NCI-H748 (cell line): ENCODE results near the gene TMEM92.
A peak's percentile ranks its signal among the peaks of the same experiment; 100 is the strongest.

Experiments used
- DNase-seq: peaks from one replicate; lab custom pipeline; 2025; ENCODE audit not compliant: unreplicated experiment; lab: John Stamatoyannopoulos, UW

TMEM92 gene

DNA sequence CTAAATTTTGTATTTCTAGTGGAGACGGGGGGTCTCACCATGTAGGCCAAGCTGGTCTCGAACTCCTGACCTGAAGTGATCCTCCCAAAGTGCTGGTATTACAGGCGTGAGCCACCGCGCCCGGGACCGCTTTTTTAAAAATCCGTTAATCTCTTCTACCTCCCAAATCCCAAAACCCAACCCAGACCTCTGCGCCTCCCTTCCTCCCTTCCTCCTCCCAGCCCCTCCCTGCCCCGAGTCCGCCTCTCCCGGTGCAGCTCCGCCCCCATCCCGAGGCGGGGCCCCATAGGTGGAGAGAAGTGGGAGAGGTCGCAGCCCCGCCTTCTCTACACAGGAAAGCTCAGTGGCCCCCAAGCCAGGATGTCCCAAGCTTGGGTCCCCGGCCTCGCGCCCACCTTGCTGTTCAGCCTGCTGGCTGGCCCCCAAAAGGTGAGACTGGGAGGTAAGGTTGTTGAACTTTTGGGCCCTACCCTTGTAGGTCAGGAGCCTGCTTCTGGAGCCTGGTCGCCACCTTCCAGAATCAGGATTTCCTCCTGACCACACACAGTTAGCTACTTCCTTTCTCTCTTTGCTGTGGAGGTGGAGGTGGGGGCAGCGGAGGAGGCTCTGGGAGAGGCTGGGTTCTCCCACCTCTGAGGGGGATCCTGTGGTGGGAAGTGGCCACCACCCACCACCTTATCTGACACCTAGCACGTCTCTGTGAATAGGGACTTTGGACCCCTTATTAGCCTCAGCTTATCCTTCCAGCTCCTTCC lies at the start of gene TMEM92:
Gene TMEM92, plus strand, starts transcription at position 325 of the 755 bp plus-strand sequence. Its CDS starts 36 bp downstream, at position 361.
- DNase-seq, result peak; percentile 10

DNA sequence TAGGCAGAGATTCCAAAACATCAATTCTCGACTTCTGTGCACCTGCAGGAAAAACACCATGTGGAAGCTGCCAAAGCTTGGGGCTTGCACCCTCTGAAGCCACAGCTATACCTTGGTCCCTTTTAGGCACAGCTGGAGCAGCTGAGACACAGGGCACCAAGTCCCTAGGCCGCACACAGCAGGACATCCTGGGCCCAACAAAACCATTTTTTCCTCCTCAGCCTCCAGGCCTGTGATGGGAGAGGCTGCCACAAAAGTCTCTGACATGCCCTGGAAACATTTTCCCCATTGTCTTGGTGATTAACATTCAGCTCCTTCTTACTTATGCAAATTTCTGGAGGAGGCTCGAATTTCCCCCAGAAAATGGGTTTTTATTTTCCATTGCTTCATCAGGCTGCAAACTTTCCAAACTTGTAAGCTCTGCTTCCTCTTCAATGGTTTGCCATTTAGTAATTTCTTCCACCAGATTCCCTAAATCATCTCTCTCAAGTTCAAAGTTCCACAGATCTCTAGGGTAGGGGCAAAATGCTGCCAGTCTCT lies 48.5 kb upstream of the TMEM92 start:
- DNase-seq, result no peak

DNA sequence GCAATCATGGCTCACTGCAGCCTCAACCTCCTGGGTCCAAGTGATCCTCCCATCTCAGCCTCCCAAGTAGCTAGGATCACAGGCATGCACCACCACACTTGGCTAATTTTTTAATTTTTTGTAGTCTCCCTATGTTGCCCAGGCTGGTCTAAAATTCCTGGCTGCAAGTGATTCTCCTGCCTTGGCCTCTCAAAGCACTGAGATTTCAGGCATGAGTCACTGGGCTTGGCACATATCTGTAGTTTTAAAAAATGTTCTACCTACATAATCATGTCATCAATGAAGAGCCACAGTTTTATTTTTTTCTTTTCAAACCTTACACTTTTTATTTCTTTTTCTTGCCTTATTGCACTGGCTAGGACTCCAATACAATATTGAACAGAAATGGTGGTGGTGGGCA lies 39.7 kb upstream of the TMEM92 start:
- no peak for DNase-seq

DNA sequence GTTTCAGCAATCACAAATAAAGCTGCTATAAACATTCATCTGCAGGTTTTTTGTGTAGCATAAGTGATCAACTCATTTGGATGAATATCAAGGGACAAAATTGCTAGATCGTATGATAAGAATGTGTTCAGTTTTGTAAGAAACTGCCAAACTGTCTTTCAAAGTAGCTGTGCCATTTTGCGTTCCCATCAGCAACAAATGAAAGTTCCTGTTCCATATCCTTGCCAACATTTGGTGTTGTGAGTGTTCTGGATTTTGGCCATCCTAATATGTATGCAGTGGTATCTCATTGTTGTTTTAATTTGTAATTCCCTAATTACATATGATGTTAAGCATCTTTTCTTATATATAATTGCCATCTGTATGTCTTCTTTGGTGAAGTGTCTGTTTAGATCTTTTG lies 36.4 kb upstream of the TMEM92 start:
- no peak for DNase-seq

DNA sequence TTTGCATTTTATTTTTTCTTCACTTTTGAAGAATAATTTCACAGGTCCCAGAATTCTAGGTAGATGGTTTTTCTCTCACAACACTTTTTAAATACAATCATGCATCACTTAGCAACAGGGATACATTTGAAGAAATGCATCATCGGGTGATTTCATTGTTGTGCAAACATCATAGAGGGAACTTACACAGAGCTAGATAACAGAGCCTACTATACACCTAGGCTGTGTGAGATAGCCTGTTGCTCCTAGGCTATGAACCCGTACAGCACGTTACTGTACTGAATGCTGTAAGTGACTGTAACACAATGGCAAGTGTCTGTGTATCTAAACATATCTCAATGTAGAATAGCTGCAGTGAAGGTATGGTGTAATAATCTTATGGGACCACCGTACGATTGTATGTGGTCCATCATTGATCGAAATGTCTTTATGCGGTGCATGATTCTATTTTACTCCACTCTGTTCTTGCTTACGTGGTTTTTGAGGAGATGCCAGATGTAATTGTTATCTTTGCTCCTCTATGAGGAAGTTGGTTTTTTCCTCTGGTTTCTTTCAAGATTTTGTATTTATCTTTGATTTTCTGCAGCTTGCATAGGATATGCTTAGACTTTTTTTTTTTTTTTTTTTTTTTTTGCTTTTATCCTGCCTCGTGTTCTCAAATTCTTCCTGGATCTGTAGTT lies 35.5 kb upstream of the TMEM92 start:
- no peak for DNase-seq

DNA sequence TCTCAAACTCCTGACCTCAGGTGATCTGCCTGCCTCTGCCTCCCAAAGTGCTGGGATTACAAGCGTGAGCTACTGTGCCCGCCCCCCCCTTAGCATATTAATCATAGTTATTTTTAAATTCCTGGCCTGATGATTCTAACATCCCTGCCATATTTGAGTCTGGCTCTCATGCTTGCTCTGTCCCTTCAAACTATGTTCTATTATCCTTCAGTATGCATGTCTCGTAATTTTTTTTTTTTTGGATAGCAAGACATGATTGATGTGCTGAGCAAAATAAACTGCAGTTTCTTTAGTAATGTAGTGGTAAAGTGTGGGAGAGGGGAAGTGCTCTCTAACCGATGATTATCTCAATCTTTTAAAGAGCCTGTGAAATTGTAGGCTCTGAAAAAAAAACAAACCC lies 34.3 kb upstream of the TMEM92 start:
- no peak for DNase-seq

DNA sequence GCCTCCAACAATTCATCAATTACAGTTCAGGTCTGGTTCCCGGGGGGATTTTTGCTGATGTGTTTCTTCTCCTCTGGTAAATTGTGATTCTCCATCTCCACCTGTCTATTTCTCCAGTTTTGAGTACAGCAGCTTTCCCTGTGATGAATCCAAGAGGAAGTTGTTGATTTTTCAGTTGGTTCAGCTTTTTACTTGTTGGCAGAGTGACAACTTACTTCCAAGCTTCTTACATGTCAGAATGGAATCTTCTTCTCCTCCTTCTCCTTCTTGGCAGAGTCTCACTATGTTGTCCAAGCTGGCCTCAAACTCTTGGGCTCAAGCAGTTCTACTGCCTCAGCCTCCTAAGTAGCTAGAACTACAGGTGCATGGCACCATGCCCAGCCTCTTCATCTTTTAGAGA lies 33.4 kb upstream of the TMEM92 start:
- no peak for DNase-seq

DNA sequence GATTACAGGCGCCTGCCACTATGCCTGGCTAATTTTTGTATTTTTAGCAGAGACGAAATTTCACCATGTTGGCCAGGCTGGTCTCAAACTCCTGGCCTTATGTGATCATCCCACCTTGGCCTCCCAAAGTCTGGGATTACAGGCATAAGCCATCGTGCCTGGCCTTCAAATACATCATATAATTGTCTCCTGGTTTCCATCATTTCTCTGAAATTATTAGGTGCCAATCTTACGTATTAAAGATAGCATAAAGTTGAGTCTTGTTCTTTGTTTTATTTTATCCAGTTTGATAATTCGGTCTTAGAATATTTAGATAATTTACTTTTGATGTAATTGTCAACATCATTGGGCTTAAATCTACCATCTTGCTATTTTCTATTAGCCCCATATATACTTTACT lies 32.8 kb upstream of the TMEM92 start:
- no peak for DNase-seq

DNA sequence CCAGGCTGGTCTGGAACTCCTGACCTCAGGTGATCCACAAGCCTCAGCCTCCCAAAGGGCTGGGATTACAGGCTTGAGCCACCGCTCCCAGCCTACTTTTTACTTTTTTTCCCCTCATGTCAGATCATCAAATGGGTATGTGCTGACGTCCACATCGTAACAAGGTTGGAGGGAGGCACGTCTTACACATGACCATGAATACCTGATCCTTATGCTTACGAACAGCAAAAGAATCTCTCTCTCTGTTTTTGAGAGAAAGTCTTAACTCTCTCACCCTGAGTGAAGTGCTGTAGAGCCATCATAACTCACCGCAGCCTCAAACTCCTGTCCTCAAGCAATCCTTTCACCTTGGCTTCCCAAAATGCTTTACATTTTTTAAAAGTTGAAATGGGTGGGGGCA lies 29.5 kb upstream of the TMEM92 start:
- DNase-seq, result no peak

DNA sequence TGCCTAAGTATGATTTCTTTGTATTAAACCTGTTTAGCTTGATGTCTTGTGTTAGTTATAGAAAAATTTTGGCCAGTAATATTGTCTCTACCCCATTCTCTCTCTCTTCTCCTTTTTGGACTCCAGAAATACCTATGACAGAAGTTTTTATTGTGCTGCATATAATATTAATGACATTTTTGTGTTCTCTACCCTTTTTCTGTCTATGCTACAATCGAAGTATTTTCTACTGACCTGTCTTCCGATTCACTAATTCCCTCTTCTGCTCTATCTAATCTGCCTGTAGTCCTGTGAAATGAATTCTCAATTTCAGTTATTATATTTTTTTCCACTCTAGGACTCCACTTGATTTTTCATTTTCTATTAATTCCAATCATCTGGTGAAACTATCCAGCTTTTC lies 26.0 kb upstream of the TMEM92 start:
- no peak for DNase-seq

DNA sequence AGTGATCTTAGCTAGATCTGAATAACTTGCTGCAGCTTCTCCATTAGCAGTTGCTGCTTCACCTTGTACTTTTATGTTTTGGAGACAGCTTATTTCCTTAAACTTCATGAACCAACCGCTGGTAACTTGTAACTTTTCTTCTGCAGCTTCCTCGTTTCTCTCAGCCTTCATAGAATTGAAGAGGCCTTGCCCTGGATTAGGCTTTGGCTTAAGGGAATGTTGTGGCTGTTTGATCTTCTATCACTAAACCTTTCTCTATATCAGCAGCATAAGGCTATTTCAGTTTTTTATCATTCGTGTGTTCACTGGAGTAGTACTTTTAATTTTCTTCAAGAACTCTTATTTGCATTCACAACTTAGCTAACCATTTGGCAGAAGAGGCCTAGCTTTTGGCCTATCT lies 21.5 kb upstream of the TMEM92 start:
- no peak for DNase-seq

DNA sequence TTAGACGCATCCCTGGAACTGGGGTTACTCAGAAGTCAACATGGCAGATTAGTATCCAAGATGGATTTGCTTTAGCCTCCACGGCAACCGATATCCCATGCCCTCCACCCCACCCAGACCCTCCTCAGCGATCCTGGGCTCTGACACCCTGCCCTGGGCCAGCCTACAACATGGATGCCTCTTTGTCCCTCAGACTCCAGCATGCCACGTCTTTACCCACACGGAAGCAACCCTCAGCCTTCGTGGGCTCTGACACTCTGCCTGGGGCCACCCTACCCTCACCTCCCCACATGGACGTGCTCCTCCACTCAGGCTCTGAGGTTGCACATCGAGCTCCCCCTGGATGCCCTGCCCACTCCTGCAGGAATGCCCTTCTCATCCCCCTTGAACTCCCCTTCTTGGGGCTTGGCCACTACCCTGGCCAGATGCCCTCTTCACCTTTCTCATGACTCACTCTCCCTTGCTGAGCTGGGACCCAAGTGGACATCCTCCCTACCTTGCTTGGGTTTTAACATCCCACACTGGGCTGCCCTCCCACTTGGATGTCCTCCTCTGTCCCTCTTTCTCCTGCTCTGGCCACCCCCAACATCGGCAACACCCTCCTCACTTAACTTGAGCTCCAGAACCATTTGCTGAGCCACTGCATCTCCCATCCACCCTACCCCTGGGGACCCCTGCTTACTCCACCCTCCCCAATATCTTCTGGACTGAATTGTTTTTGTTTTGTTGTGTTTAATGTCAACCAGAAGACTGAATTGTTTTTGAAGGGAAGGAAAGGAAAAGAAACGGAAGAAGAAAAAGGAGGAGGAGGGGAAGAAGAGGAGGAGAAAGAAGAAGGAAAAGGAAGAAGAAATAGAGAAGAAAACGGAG lies 18.3 kb upstream of the TMEM92 start:
- no peak for DNase-seq

DNA sequence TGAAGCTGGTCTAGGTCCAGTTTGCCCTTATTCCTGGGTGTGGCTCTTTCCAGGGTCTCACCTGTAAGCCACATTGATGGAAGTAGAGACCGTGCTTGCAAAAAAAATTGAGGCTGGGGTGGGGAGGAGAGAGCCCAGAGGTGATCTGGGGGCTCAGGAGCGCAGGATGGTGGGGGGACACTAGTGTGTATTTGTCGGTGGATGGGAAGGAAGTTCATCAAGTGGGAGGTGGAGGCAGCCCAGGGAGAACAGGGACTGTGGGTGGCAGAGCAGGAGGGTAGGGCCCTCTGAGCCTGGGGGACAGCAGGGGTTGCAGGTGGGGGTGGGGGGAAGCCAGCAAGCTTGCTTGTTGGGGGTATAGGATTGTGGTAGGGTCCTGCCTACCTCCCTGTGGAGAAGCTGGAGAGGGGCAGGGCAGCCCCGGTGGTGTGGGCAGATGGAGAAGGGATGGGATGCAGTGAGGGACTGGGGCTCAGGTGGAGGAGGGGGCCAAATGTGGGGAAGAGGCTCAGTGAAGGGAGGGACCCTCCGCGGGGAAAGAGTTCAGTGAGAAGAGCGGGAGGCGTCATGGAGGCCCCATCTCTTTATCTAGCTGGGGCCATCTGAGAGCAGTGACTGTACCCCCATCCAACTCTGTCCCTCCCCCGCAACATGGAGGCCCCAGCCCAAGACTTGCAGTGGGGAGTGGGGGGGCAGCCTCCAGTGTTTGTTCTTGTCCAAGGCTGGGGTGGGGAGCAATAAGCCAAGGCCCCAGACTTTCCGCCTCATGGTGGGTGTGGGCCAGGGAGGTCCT lies 17.2 kb upstream of the TMEM92 start:
- no peak for DNase-seq

DNA sequence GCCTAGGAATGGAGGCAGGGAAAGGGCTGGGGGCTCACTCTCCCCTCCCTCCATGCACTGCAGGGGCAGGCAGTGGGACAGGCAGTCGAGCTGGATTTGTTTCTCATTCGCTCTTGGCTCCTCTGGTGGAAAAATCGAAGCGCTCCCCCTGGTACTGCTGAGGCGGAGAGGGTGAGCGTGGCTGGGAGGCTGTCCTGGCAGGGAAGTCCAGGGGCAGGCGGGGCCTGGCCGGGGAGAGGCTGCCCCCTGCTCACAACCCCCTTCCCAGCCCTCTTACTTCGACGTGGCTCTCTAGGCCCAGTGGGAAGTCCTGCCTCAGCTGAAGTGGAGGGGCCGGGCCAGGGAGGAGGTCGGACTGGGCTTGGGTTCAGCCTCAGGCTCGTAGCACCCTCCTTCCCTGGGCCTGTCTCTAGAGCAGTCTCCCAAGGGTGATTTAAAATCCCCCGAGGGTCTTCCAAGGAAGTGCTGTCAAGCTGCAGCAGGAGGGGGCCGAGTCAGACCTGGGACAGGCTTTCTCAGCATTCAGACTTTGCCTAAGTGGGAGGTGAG lies 16.5 kb upstream of the TMEM92 start:
- DNase-seq, result no peak

DNA sequence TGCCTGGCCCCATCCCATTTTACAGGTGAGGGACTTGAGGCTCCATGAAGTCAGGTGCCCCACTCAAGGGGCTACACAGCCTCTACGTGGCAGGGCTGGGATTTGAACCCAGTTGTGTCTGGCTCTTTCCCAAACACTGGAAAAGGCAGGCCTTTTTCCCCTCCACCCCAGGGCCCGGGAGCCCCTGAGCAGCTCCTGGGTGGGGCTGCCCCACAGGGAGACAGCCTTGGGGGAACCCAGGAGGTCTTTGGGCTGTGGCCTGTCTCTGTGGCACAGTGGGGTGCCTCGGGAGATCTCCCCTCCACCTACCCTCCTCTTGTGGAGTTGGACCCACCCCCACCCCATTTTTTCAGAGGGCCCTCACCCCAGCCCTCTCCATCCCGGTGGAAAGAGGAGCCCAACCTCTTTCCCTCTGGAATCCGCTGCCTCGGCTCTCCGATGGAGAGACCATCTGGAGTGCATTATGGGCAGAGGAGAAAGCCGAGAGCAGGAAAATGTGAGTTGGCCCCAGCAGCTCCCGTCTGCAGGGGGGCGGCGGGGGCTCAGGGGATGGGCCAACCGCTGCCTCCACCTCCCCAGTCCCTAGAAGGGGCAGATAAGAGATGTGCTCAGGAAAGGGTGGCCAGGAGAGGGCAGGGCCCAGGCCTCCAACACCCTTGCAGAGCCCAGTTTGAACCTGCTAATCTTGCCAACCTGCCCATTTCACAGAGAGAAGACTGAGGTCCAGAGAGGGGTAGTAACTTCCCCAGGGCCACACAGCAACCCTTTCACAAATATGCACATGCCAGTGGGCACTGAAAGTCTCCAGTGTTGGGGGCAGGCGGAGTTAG lies 15.4 kb upstream of the TMEM92 start:
- no peak for DNase-seq

DNA sequence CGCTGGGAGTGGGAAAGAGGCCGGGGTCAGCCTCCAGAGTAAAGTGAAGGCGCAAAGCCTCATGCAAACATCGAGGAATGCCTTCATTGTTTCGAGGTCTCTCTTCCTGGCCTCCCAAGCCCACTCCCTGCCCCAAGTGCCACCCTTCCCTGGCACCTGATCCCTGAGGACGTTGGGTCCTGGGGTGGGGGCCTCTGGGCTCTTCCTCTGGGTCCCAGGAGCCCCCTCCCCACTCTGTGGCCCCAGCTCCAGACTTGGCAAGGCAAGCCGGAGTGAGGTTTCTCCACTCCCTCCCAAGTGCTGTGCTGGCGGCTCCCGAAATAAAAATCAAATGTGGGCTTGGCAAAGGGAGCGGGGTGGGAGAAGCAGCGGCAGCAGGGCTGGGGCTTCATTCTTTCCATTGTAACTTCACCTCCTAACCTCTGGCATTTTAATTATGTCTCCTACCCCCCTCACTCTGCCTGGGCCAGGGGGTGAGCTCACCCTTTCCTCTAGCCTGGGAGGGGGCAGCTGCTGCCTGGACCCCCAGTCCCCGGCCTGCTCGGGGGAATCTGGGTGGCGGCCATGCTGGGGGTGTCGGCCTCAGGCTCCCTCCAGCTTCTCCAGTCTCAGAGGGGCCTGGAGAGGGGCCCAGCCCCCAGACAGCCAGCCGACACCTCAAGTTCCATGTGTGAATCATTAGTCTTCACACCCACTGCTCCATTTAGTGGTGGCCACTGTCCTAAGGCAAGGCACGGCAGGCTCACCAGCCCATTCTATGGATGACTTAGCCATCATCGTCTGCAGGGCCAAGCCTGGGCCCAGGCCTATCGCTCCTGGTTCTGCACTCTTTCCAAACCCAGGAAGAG lies 14.6 kb upstream of the TMEM92 start:
- DNase-seq, result no peak

DNA sequence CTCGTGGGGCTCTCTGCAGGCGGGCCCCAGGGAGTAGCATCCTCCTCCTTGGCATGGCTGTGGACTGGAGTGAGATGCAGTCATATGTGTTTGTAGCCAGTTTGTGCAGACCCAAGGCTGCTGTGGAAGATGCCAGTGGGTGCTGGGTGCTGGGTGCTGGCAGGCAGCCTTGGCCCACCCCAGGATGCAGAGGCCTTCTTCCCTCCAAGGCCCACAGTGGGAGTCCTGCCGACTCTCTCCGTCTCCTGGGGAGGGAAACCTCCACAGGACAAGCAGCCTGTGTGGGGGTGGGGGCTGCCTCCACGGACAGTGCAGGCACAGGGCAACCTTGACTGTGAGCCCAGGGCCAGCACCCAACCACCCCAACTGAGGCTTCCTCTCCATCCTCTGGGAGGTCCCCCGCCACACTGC lies 13.8 kb upstream of the TMEM92 start:
- no peak for DNase-seq

DNA sequence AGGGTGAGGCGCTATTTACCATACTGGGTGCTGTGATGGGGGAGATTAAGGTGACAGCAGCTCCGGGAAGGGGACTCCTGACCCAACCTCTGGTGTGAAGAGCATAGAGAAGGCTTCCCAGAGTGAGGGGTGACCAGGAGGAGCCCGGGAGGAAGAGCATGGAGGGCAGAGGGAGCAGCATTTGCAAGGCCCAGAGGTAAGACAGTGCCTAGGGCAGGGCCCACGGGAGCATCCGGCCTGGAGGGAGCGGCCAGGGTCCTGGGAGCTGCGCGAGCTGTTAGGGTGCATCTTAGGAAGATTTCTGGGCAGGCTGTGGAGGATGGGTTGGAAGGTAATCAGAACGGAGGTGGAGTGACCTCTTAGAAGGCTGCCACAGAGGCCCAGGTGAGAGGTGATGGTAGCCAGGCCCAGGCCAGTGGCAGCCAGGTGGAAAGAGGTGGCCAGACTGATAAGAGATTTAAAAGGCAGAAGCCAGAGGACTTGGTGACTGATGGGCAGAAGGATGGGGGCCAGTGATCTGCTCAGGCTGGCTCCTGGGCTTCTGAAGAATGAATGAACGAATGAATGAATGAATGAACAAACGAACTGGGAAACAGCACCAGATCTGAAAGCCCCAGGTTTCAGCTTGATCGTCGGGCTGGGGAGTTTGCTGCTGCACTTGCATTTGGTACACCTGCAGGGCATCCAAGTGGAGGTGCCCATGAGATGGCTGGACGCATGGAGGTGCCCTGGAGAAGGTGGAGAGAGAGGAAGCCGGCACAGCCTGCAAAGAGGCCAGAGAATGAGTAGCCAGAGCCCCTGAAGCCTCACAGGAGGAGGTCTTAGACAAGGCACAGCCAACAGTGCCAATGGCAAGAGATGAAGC lies 13.0 kb upstream of the TMEM92 start:
- DNase-seq, result no peak
